22Rv1 (cell line): ENCODE measurements around the gene CLDN34.

Experiments used
- H3K27ac ChIP-seq: fragments of 450-650 bp; 2 replicates; pipeline ENCODE4 v1.5.1; 2017
- CTCF ChIP-seq: fragments of 450-650 bp; IDR thresholded peaks from 2 replicates; pipeline ENCODE4 v1.5.1; 2017; ENCODE audit warnings: mild to moderate bottlenecking
- ZFX ChIP-seq: fragments of 450-650 bp; IDR thresholded peaks from 2 replicates; pipeline ENCODE4 v1.6.1; 2017; ENCODE audit warnings: antibody characterized with exemption, borderline replicate concordance

Gene CLDN34

DNA sequence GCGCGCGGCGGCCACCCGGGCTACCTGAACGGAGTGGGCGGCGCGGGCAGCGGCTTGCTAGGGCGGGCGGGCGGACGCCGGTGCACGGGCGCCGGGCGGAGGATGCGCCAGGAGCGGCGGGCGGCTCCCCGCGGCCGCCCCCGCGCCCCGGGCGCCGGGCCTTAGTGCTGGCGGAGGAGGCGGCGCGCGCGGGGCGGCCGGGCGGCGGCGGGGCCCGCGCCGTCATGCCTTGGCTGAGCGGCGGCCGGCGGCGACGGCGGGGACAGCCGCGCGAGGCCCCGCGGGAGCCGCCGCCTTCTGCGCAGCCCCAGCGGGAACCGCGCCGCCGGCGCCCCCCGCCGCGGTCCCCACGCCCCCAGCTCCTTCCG, 48.2 kb downstream of the CLDN34 start:
- TF ChIP-seq ZFX (no peak), CTCF (no peak)
- H3K27ac ChIP-seq = no peak overlapping the region

GRCh38 chrX:10015723-10016518, 48.8 kb downstream of the CLDN34 start:
- no peak overlapping the region for H3K27ac ChIP-seq
- TF ChIP-seq ZFX = no peak
- TF ChIP-seq CTCF = 0 out of 2 replicates have a peak, but pooled peaks have one; percentile 11

DNA sequence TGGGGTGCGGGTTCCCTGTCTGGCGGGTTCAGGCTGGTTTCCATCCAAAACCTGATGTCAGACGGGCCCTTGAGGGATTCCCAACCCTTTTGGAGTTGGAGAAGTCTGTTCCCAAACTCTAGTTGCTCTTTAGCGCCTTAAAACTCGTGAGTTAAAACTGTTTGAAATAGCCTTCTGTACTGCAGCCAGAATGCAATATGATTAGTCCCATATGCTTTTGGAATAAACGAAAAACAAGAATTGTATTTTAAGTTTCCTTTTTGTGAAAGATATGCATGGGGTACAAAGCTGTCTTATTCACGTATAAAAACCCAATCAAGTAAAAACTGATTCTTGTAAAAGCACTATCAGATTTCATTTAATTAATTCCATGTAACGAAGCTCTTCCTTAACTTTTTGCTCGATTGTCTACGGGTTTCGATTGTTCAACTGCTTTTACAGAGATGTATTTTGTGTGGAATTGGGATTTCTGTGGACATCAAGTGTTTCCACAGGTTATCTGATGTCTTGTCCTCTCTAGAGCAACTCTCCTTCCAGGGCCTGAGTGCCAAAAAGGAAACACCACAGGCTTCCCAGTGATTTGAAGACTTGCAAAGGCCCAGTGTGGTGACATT, 49.5 kb downstream of the CLDN34 start:
- TF ChIP-seq ZFX (no peak), CTCF (no peak)
- H3K27ac ChIP-seq = no peak overlapping the region

DNA sequence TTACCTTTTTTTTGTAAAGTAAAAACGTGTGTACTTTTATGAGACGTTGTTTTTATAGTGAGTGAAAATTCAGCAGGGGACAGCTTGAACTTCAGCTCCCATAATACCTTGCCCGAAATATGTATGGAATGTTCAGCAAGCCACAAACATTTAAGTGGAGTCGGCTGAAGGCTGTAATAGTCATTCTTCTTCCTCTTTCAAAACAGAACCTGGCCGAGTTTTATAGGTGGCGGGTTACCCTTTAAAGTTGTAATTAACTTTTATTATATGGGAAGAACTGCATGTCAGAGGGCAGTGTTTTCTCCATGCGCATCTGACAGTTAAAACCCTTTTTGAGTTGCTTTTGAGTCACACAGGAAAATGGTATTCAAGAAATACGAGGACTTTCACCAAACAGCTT, 50.7 kb downstream of the CLDN34 start:
- no peak overlapping the region for H3K27ac ChIP-seq
- TF ChIP-seq ZFX = no peak
- TF ChIP-seq CTCF = no peak
